Urothelium cell line (cell line): ENCODE results near the gene TAC4.
A peak's percentile ranks its signal among the peaks of the same experiment; 100 is the strongest.

ENCODE experiments used
- DNase-seq: peaks from one replicate; pipeline ENCODE4 v3.0.0; 2011; ENCODE audit warnings: low spot score, mixed read lengths
- FAIRE-seq: peaks from 2 replicates; lab custom pipeline; 2011; peaks lifted over from hg19 to GRCh38; lab: Jason Lieb, UNC

Gene TAC4, protein sequence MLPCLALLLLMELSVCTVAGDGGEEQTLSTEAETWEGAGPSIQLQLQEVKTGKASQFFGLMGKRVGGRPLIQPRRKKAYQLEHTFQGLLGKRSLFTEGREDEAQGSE

DNA sequence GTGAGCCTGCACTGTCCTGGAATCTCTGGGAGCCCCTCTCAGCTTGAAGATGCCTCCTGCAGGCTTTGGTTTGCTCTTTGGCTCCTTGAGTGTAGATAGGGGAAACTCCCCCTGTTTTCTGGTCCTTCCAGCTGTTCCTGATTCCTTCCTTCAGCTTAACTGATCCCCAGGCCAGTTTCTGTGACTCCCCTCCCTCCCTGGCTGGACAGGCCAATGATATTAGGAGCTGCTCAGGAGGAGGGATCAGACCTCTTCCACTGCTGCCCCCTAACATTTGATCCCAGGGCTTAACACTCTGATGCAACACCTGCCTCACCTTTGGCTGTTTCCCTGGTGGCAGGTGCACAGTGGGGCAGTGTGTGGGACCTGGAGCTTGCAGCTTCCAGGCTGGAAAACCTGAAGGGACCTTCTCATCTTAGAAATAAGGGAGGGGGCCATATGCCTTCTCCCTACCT lies at the start of gene TAC4:
Gene TAC4, minus strand, starts transcription at position 51 of the 455 bp plus-strand sequence. CDS start 52 bp downstream, outside the sequence.
- DNase-seq, result no peak
- no peak for FAIRE-seq

DNA sequence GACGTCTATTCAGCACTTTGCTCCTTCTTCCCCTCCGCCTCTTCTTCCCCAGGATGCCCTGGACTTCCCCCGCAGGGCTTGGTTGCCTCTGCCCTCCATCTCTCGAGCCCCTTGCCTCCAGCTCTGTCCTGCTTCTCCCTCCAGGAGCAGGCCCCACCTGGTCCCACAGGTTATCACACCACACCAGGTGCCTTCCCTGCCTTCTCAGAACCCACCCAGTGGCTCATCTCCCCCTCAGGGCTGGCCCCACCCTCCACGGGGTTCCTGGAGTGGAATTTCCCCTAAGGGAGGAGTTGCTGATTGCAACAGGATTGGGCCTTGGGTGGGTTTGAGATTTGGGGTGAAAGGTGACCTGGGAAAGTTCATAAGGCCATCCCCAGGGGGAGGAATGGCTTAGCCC lies 49.0 kb upstream of the TAC4 start:
- FAIRE-seq (no peak), DNase-seq (no peak)

DNA sequence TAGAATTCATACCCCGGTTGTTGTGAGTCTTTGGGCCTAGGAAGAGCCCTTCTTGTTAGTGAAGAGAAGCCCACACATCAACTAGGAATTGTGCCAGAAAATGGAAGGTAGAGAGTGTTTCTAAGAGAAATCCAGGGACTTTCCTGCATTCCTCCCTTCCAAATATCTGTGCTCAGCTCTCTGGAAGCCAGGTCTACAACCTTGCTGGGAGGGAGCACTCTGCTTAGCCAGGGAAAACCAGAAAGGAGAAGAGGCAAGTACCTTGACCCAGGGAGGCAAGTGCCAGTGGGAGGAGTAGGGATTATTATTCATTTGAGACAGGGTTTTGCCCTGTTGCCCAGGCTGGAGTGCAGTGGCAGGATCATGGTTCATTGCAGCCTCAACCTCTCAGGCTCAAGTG lies 48.4 kb upstream of the TAC4 start:
- no peak for FAIRE-seq
- no peak for DNase-seq

DNA sequence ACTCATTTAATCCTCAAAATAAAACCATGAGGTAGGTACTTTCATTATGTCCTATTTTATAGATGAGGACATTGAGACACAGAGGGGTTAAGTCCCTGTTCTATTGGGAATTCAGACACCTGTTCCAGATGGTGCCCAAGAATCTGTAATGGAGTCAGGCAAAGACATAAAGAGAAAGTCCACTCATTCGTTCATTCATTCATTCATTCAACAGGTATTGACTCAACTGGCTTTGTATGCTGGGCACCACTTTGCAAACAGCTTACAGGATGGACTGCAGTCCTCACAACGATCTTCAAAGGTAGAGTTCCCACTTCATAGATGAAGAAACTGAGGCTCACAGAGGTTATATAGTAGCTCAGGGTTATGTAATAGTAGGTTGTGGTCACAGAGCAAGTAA lies 47.9 kb upstream of the TAC4 start:
- DNase-seq, result no peak
- FAIRE-seq, result no peak

DNA sequence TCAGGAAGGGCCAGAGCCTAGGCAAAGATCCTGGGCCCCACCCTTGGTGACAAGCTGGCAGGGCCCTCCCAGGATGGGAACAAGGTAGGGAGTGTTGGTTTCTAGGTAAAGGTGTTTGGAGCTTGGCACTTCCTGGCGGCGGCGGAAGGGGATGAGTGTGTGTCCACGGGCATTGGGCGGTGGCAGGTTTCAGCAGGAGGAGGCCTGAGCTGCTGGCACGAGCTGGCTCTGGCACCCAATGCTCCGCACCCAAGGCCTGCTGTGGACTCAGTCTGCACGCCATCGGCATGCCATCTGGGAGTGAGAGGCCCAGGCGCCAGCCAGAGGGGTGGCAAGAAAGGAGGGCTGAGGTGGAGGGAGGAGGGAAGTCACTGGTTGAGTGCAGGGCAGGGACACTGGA lies 46.9 kb upstream of the TAC4 start:
- FAIRE-seq (no peak), DNase-seq (no peak)

DNA sequence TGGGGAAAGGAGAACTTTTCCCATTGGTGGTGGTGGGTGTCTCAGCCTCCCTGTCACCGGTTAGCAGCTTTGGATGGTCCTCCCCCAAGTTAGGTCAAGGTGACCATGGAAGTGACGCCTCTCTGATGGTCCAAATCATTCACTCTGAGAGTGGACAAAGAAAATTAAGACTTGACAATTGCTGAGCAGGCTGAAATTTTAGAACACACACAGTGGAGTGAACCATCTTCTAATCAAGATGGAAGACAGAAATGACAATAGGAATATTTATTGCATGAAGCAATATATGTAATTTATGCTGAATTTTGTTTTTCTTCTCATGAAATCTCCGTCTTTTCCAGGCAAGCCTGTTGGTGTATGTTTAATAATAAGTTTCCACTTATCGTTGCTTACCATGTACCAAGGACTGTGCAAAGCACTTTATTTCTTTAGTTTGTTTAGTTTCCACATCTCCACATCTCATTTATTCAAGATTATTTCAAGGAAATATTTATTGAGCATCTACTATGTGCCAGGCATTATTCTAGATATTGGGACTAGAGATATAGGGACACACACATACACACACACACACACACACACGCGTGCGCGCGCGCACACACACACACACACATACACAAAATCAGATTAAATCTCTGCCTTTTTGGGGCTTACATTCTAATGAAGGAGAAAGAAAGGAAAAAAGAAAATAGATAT lies 44.0 kb upstream of the TAC4 start:
- FAIRE-seq (no peak), DNase-seq (no peak)

DNA sequence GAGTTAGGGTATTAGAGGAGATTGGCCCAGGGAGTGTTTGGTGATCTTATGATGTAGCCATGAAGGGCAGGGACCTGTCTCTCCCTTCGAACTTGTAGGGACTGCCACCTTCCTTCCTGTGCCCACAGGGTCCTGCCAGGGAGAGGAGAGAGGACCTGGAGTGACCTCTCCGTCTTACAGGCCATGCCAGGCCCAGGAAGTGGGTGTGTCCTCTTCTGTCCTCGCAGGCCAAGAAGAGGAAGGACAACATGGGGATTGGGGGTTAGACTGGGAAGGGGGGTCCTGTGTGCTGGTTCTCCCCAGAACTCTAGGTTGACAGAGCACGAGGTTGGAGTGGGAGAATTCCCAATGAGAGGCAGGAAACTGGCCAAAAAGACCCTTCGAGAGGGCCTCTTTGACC lies 43.4 kb upstream of the TAC4 start:
- no peak for DNase-seq
- no peak for FAIRE-seq

DNA sequence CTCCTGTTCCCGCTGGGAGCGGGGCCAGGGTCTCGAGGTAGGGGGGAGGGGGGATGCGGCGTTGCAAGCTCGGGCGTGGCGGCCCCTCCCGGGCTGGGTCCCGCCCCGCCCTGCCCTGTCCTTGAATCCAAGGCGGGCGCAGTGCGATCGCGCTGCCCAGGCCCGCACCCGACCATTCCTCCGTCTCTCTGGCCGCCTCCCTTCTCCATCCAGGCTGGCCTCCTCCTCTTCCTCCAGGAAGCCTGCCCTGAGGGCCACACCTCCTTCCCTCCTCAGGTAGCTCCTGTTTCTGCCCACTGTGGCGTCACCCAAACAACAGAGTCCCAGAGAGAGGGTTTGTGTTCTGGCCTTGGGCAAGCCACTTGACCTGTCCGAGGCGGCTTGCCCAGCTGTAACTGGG lies 43.0 kb upstream of the TAC4 start:
- FAIRE-seq (peak; percentile 27), DNase-seq (no peak)

DNA sequence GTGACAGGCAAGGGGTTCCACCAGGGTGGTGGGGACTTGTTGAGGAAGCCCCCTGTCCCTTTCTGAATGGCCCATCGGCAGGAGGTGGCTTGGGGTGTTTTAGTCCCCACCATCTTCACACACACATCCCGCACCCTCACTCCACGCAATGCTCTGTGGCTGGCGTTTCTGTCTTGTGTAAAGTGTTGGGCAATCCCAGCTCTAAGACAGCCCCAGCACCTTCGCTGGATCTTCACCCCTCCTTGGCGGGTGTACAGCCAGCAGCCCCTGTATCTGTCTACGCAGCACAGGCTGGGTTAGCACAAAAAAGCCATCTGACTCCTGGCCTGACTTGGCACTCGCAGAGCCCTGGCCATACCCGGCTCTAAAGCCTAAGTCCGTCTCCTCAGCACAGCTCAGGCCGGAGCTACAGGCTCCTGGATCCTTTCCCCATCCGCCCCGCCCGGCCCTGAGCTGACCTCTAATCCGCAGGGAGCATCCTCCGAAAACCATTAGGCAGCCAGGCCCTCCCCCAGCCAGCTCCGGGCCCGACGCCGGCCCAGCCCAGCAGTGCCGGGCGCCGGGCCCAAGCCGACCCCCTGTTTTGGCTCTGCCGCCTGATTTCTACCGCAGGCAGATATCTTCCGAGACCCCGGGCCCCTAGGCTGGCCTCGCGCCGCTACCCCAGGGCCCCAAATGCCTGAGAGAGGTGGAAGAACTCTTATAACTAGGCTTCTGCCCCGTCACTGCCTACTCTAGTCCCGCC lies 42.4 kb upstream of the TAC4 start:
- no peak for FAIRE-seq
- no peak for DNase-seq

DNA sequence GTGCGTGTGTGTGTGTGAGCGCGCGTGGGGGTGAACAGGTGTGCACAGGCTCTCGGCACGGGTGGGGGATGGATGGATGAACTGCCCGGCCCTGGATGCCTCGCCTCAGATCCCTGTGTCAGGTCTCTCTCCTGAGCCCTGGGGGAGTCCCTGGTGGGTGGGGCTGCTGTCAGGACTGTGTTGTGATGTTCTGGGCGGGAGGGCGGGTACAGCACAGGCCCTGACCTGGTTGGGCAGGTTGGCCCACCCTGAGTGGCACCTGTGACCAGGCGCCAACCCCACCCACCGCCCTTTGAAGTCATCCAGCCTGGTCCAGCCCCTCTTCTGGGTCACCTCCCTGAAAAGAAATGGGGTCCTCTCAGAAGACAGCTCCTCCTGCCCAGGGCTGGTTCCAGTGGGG lies 41.6 kb upstream of the TAC4 start:
- DNase-seq (no peak), FAIRE-seq (no peak)

DNA sequence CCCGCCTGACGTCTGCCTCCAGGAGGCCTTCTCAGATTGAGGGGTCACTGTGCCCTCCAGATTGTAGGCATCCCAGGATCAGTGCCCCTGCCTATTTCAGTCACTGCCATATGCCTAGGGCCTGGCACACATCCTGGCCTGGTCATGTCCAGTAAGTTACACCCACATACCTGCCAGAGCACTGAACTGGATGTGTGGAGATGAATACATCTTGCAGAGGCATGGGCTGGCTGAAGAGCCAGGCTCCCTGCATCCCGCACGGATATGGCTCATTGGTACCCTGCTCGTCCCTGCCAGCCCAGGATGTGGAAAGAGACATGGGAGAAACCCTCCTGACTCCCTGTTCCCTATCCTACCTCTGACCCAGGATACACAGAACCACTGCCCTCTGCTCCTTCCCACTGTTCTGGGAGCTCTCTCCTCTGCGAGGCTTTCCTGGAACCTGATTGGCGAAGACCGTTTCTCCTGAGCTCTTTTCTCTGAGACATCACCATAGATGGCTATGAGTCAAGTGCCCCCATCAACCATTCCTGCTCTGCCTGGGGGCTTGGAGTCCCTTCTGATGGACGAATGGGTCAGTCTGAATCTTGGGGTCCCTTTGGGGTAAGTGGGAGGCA lies 40.0 kb upstream of the TAC4 start:
- no peak for DNase-seq
- FAIRE-seq, result no peak

DNA sequence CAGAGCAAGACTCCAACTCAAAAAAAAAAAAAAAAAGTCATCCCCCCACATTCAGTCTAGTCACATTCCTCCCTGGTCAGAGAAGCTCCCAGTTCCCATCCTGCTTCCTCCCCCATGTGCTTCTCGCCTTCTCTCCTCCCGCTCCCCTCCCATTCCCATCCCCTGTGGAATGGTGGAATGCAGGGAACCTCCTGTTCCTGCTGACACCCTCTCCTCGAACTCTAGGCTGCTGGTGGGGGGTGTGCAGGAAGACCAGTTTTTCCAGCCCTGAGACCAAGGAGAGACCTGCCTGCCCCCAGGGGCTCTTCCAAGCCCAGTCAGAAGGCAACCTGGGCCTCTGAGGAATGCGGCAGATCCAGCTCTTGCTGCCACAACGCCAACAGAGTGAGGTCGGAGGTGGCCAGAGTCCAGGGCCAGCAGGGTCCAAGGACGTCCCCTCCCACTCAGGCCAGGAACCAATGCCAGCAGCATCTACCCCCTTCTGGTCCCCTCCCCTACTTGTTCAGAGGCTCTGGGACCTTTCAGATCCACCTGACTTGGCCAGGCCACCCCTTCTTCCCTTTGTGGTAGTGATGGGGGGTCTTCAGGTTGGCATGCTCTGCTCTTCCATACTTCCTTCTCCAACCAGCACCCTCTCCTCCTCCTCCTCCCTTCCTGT lies 39.3 kb upstream of the TAC4 start:
- DNase-seq (no peak), FAIRE-seq (no peak)

DNA sequence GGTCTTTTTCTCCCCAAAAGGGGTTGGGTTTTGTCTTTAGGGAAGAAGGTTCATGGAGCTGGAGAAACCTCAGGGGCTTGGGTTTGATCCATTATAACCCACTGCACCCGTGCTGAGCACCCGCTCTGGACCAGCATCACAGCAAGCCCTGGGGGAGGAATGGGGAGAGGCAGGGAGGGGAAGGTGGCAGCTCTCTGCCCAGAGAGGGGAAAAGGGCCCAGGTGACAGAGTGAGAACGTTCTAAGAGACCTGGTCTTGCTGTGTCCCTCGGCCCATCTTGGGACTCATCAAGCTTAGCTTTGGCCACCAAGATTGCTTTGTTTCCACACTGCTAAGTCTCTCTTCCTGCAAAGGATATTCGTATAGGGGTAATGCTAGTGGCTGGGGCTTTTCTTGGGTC lies 38.2 kb upstream of the TAC4 start:
- DNase-seq, result no peak
- FAIRE-seq, result no peak

DNA sequence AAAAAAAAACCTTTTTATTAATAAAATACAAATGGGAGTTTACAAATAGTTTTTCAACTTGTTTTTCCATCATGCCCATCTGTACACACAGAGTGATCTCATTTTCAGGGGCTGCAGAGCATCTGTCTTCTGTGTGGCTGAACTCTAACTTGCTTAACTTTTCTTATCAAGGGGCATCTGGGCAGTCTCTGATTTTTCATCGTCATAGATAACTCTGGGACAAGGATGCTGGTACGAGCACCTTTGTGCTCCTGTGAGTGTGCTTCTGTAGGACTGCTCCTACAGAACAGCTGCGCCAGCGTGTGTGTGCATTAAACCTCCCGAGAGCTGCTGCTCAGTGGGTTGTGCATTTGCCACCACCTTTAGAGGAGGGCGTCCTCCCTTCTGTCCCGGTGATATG lies 34.6 kb upstream of the TAC4 start:
- no peak for FAIRE-seq
- DNase-seq, result no peak

DNA sequence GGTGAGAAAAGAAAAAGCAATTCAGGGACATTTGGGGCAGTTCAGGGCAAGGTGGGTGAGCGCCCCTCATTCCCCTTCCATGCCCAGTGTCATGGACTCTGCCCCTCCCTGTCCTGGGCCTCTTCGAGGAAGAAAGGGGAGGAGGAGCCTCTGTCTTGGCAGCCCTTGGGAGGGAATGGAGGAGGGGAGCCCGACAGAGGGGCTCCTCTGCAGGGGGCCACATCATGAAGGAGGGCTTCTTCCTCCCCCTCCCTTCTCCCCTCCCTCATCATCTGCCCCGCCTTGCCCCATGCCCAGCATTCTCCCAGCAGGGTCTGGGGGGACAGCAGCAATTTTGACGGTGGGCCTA lies 33.2 kb upstream of the TAC4 start:
- DNase-seq, result no peak
- no peak for FAIRE-seq

DNA sequence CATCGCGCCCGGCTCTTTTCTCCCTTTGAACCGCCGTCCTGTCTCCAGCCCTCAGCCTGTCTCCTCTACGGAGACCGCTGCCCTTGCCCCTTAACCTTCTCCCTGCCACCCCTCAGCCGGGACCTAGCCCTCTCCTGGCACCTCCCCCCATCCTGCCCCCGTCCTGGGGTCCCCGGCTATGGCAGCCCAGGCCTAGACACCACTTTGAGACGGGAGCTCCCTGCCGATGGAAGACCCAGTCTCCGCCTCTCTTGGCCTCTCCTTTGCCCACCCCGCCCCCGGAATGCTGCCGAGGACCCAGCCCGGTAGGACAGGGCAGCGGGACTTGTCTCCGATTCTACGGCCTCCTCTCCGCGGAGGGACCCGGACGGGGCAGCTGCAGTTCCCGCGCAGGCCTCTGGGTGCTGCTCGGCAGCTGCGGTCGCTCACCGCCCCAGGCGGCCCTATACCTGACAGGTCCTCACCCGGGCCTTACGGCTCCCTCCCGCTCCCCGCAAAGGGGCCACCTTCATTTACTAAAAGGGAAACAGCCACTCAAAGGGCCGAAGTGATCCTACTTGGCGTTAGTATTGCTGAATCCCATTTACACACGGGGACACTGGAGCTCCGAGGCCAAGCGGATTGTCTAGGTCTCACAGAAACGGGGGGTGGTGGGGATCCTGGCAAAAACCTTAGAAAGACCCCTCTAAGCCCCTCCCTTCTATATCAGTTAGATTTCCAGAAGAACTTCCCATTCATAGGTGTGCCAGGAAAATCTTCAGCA lies 32.6 kb upstream of the TAC4 start:
- DNase-seq (peak; percentile 95), FAIRE-seq (peak; percentile 9)

DNA sequence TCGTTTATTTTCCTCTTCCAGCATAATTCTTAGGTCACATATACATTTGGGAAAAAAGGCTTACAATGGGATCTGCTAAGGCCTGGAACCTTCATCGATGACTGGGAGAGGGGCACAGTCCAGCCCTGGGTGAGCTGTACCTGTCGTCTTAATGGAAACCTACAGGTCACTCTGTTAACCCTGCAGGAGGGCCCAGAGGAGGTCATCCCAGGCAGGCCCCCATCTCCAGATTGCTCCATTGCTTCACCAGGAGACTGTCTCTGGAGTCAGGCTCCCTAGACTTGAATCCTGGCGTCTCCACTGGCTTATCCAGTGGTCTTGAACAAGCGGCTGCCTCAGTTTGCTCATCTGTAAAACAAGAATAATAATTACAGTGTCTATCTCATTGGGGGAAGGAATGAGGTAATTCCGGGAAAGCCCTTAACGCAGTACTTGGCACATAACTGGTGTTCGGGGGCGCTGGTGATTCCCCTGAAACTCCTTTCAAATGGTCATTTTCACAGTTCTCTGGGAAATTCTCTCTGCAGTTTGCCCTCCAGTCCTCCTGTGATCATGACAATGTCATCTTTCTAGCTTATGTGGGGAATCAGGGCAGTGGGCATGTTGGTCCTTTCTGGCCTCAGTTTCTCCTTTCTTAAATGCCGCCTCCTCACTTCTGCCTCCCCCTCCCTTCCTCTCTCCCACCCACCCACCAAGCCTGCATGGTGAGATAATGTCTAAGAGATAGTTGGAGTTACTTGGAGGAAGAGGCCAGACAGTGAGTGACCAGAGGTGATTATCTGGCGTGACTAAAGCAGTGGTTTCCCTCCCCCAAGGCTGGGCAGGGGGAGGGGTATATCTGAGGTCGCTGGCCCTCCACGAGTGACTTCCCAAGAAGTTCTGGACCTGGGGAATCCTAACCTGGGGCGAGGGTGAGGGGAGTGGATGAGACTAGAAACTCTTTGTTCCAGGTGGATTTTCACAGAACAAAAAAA lies 31.3 kb upstream of the TAC4 start:
- no peak for FAIRE-seq
- DNase-seq, result no peak

DNA sequence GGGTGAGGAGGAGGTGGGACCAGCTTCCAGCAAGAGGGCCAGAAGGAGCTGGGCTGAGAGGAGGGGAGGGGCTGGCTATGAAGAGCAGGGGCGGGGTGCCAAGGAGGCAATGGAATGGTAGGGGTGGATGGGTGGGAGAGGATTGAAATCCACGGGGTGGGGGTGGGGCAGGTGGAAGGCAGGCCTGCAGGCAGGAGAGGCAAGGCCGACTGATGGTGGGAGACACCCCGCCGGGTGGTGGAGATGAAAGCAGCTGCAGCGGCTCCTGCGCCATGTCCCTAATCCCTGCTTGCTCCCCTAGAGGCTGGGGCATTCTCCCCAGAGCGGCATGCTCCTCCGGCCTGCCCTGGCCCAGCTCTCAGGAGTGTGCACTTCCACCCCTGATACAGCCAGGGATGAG lies 27.8 kb upstream of the TAC4 start:
- DNase-seq (no peak), FAIRE-seq (no peak)

DNA sequence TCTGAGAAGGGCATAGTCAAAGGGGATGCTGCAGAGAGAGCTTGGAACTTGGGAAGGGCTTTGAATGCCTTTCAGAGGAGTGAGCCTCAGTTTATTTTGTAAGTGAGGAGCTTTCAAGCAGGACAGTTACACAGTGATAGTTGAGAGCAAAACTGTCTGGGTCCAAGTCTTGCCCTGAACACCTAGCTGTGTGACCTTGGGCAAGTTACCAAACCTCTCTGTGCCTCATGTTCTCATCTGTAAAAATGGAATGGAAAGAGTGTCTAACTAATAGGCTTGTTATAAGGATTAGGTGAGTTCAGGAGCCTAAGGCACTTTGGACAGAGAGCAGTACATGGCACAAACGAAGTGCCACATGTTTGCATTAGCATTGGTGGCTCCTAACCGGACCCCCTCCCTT lies 27.0 kb upstream of the TAC4 start:
- no peak for DNase-seq
- no peak for FAIRE-seq

DNA sequence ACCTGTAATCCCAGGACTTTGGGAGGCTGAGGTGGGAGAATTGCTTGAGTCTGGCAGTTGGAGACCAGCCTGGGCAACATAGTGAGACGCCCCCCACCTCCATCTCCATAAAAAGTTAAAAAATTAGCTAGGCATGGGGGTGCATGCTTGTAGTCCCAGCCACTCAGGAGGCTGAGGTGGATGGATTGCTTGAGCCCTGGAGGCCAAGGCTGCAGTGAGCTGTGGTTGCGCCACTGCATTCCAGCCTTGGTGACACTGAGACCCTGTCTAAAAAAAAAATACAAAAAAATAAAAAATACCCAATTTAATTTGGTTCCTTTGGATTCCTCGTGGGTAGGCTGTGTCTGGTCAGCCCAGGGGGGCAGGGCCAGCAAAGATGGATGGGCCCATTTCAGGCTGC lies 26.1 kb upstream of the TAC4 start:
- FAIRE-seq (no peak), DNase-seq (no peak)
